DOHH2 (cell line): ENCODE results near the gene SELENOF.

Experiments
- H3F3A ChIP-seq: fragments of 200-600 bp; sonication (generic), shearing (Covaris generic); 2 replicates; pipeline ENCODE4 v1.6.0; 2016; ENCODE audit warnings: antibody characterized with exemption, mild to moderate bottlenecking; ENCODE audit not compliant: control insufficient read depth, insufficient read depth
- H3K27ac ChIP-seq: fragments of 200-600 bp; sonication (generic); 2 replicates; pipeline ENCODE4 v1.5.1; 2014; ENCODE audit warnings: low read depth, mild to moderate bottlenecking, low read length, moderate library complexity
- H3K27me3 ChIP-seq: fragments of 200-600 bp; sonication (generic); 2 replicates; pipeline ENCODE4 v1.6.1; 2014; ENCODE audit warnings: mild to moderate bottlenecking, low read length, mixed read lengths; ENCODE audit not compliant: control insufficient read depth
- H3K36me3 ChIP-seq: fragments of 200-600 bp; sonication (generic); 2 replicates; pipeline ENCODE4 v1.6.1; 2014; ENCODE audit warnings: mild to moderate bottlenecking, low read length, moderate library complexity, mixed read lengths; ENCODE audit not compliant: control insufficient read depth
- H3K4me1 ChIP-seq: fragments of 200-600 bp; sonication (generic); 2 replicates; pipeline ENCODE4 v1.6.1; 2014; ENCODE audit warnings: mild to moderate bottlenecking, low read length, mixed read lengths; ENCODE audit not compliant: control insufficient read depth
- H3K4me2 ChIP-seq: fragments of 200-600 bp; sonication (generic); 2 replicates; pipeline ENCODE4 v1.6.0; 2014; ENCODE audit warnings: mild to moderate bottlenecking, low read length, moderate library complexity
- H3K4me3 ChIP-seq: fragments of 200-600 bp; sonication (generic); 2 replicates; pipeline ENCODE4 v1.5.1; 2014; ENCODE audit warnings: mild to moderate bottlenecking, low read length, mixed read lengths
- H3K79me2 ChIP-seq: fragments of 200-600 bp; sonication (generic); 2 replicates; pipeline ENCODE4 v1.6.1; 2014; ENCODE audit warnings: mild to moderate bottlenecking, low read length, mixed read lengths; ENCODE audit not compliant: control insufficient read depth
- H3K9me2 ChIP-seq: fragments of 200-600 bp; sonication (generic); replicated peaks from 2 replicates; pipeline ENCODE4 v1.6.1; 2014; ENCODE audit warnings: mild to moderate bottlenecking, low read length, mixed read lengths; ENCODE audit not compliant: control insufficient read depth
- H3K9me3 ChIP-seq: fragments of 200-600 bp; sonication (generic); 2 replicates; pipeline ENCODE4 v1.6.1; 2014; ENCODE audit warnings: antibody characterized with exemption, low read length, mixed read lengths; ENCODE audit not compliant: control insufficient read depth, insufficient read depth
- H4K20me1 ChIP-seq: fragments of 200-600 bp; sonication (generic); 2 replicates; pipeline ENCODE4 v1.6.0; 2014; ENCODE audit warnings: low read depth, mild to moderate bottlenecking, antibody characterized with exemption, low read length, moderate library complexity; ENCODE audit not compliant: control insufficient read depth, insufficient read depth
- EZH2phosphoT487 ChIP-seq: fragments of 200-600 bp; sonication (generic); IDR thresholded peaks from 2 replicates; pipeline ENCODE4 v1.6.1; 2017; ENCODE audit warnings: borderline replicate concordance, mild to moderate bottlenecking, antibody characterized with exemption, low read length, moderate library complexity, mixed read lengths
- TF ChIP-seq, protein P1 (sequence below): fragments of 200-600 bp; sonication (generic); IDR thresholded peaks from one replicate; pipeline ENCODE4 v1.5.1; 2014; ENCODE audit warnings: antibody characterized with exemption, mild to moderate bottlenecking, low read depth, low read length; ENCODE audit not compliant: poor library complexity, severe bottlenecking

The SELENOF gene

DNA sequence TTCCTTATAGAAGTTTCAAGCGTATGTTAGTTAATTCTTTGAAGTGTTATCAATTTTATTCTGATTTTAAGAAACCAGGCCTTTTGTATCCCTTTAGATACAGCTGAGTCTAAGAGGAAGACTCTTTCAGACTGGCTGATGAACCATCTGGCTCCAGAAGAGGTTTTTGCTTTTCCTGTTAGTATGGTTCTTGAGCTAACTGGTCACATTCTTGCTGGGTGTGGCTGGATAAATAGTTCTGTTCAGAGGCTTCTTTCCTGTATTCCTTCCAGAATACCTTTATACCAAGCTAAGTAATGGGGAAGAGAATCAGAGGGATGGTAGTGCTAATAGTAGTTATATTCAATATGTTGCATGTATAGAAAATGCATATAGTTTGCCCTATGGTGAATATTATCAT, 13.0 kb upstream of the SELENOF start:
- Histone ChIP-seq H3K4me3 (no peak overlapping the region), H4K20me1 (peaks cover 10% of the 10 kb centered on the region), H3K4me1 (peaks cover 69% of the 10 kb centered on the region), H3F3A (peaks cover 10% of the 10 kb centered on the region), H3K27me3 (no peaks in the 10 kb centered on the region), H3K4me2 (no peak overlapping the region), H3K27ac (no peak overlapping the region), H3K9me3 (peaks cover 27% of the 10 kb centered on the region), H3K36me3 (peaks cover 40% of the 10 kb centered on the region), H3K79me2 (peaks cover 100% of the 10 kb centered on the region), H3K9me2 (no peaks in the 10 kb centered on the region)
- TF ChIP-seq, protein P1, sequence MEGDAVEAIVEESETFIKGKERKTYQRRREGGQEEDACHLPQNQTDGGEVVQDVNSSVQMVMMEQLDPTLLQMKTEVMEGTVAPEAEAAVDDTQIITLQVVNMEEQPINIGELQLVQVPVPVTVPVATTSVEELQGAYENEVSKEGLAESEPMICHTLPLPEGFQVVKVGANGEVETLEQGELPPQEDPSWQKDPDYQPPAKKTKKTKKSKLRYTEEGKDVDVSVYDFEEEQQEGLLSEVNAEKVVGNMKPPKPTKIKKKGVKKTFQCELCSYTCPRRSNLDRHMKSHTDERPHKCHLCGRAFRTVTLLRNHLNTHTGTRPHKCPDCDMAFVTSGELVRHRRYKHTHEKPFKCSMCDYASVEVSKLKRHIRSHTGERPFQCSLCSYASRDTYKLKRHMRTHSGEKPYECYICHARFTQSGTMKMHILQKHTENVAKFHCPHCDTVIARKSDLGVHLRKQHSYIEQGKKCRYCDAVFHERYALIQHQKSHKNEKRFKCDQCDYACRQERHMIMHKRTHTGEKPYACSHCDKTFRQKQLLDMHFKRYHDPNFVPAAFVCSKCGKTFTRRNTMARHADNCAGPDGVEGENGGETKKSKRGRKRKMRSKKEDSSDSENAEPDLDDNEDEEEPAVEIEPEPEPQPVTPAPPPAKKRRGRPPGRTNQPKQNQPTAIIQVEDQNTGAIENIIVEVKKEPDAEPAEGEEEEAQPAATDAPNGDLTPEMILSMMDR = no peak
- TF ChIP-seq EZH2phosphoT487 = no peak

DNA sequence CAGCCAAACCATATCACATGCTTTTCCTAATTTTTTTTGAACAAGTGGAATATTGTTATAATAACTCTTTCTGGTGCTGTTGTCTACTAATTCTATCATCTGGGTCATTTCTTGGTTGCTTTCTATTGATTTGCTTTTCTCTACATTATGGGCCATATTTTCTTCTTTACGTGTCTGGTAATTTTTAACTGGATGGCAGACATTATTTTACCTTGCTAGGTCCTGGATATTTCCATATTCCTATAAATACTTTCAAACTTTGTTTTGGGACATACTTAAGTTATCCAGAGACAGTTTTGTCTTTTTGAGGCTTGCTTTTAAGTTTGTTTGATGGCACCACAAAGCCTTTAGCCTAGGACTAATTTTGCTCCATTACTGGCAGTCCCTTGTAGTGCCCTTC, 11.8 kb upstream of the SELENOF start:
- Histone ChIP-seq H3K27me3 (no peaks in the 10 kb centered on the region), H4K20me1 (peaks cover 8% of the 10 kb centered on the region), H3K4me1 (peaks cover 58% of the 10 kb centered on the region), H3F3A (0 out of 2 replicates have a peak, but pooled peaks cover 4% of the 10 kb centered on the region), H3K9me3 (peaks cover 39% of the 10 kb centered on the region), H3K27ac (no peak overlapping the region), H3K9me2 (no peaks in the 10 kb centered on the region), H3K79me2 (peaks cover 100% of the 10 kb centered on the region), H3K4me3 (no peak overlapping the region), H3K36me3 (peaks cover 52% of the 10 kb centered on the region), H3K4me2 (no peak overlapping the region)
- no peak for TF ChIP-seq EZH2phosphoT487
- TF ChIP-seq, protein P1 = no peak

GRCh38 chr1:86924324-86924960, 10.5 kb upstream of the SELENOF start:
- peaks cover 61% of the 10 kb centered on the region for H3K36me3 ChIP-seq
- H3K9me2 ChIP-seq = no peaks in the 10 kb centered on the region
- peaks cover 51% of the 10 kb centered on the region for H3K9me3 ChIP-seq
- H4K20me1 ChIP-seq = no peaks in the 10 kb centered on the region
- H3K4me2 ChIP-seq = no peak overlapping the region
- H3F3A ChIP-seq = 0 out of 2 replicates have a peak, but pooled peaks cover 4% of the 10 kb centered on the region
- H3K79me2 ChIP-seq = peaks cover 100% of the 10 kb centered on the region
- H3K4me1 ChIP-seq = peaks cover 45% of the 10 kb centered on the region
- no peak overlapping the region for H3K27ac ChIP-seq
- no peaks in the 10 kb centered on the region for H3K27me3 ChIP-seq
- H3K4me3 ChIP-seq = no peak overlapping the region
- TF ChIP-seq, protein P1 = no peak
- TF ChIP-seq EZH2phosphoT487 = no peak
